ENCODE results near the gene ALG10. TPM values are rescaled to one million over a fixed set of nuclear protein-coding genes. Genes with fewer than 3 reads are reported as not detected.

ALG10 gene
- total RNA-seq, 2 donors from 2014 or later, result 1.6 to 8.0 TPM

DNA sequence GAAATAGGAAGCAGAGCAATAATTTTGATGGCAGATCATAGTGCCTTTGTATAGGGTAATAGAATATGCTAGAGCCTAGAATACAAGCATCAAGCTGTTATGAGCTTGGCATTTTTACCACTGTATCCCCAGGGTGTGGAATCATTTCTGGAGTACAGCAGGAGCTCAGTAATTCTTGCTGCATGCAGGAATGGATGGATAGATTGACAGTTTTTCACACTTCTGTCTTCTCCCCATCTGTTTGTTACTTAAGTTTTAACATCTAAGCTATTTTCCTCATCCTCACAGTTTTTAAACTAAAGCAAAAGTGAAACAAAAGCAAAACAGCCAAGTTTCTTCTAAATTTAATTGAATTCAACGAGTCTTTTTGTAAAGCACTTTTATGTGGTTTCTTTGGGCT lies 32.6 kb downstream of the ALG10 start:
- WGBS, 2 donors, result 9 to 29% methylated on average over 1 of the region's 1 CpG
- H3K27me3 ChIP-seq, result no peaks in the 10 kb centered on the region
- DNase-seq (no peak), ATAC-seq (no peak)
- H3K27ac ChIP-seq, result no peak overlapping the region
- H3K4me3 ChIP-seq, result no peak overlapping the region
- H3K36me3 ChIP-seq (replicated peaks in 1 of 2; ENCODE audit: insufficient read depth in 1 of 2, low read depth in 2 of 2), result no peaks in the 10 kb centered on the region
- intact Hi-C loops (cut with DNase I), result no loop called here
- H3K9me3 ChIP-seq, result no peaks in the 10 kb centered on the region
- H3K4me1 ChIP-seq, result no peaks in the 10 kb centered on the region
- TF ChIP-seq, protein P1, sequence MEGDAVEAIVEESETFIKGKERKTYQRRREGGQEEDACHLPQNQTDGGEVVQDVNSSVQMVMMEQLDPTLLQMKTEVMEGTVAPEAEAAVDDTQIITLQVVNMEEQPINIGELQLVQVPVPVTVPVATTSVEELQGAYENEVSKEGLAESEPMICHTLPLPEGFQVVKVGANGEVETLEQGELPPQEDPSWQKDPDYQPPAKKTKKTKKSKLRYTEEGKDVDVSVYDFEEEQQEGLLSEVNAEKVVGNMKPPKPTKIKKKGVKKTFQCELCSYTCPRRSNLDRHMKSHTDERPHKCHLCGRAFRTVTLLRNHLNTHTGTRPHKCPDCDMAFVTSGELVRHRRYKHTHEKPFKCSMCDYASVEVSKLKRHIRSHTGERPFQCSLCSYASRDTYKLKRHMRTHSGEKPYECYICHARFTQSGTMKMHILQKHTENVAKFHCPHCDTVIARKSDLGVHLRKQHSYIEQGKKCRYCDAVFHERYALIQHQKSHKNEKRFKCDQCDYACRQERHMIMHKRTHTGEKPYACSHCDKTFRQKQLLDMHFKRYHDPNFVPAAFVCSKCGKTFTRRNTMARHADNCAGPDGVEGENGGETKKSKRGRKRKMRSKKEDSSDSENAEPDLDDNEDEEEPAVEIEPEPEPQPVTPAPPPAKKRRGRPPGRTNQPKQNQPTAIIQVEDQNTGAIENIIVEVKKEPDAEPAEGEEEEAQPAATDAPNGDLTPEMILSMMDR (IDR thresholded peaks at IDR 0.05), result no peak
- no peak for TF ChIP-seq POLR2A (IDR thresholded peaks at IDR 0.05)

Small RNAs within 50 kb of the gene (small RNA-seq; reads per million reads assigned to genes)
- gene RF00019, result not detected
